Rectal smooth muscle tissue (tissue), 1 donor: Measurements from ENCODE around the gene PUS7L.
A peak's percentile ranks its signal among the peaks of the same experiment; 100 is the strongest.

Experiments
- H3K27ac ChIP-seq: one replicate; pipeline ENCODE4 v1.7.0; 2013; ENCODE audit warnings: low read depth, low read length, inconsistent platforms
- H3K27me3 ChIP-seq: one replicate; pipeline ENCODE4 v1.7.0; 2013; ENCODE audit warnings: low read length; ENCODE audit not compliant: control insufficient read depth, insufficient read depth
- H3K36me3 ChIP-seq: one replicate; pipeline ENCODE4 v1.7.0; 2013; ENCODE audit warnings: low read length; ENCODE audit not compliant: control insufficient read depth, insufficient read depth
- H3K4me1 ChIP-seq: one replicate; pipeline ENCODE4 v1.7.0; 2013; ENCODE audit warnings: low read length; ENCODE audit not compliant: control insufficient read depth, insufficient read depth
- H3K4me3 ChIP-seq: one replicate; pipeline ENCODE4 v1.7.0; 2013; ENCODE audit warnings: low read length
- H3K9ac ChIP-seq: one replicate; pipeline ENCODE4 v1.7.0; 2013; ENCODE audit warnings: low read length

The PUS7L gene, protein sequence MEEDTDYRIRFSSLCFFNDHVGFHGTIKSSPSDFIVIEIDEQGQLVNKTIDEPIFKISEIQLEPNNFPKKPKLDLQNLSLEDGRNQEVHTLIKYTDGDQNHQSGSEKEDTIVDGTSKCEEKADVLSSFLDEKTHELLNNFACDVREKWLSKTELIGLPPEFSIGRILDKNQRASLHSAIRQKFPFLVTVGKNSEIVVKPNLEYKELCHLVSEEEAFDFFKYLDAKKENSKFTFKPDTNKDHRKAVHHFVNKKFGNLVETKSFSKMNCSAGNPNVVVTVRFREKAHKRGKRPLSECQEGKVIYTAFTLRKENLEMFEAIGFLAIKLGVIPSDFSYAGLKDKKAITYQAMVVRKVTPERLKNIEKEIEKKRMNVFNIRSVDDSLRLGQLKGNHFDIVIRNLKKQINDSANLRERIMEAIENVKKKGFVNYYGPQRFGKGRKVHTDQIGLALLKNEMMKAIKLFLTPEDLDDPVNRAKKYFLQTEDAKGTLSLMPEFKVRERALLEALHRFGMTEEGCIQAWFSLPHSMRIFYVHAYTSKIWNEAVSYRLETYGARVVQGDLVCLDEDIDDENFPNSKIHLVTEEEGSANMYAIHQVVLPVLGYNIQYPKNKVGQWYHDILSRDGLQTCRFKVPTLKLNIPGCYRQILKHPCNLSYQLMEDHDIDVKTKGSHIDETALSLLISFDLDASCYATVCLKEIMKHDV

GRCh38 chr12:43758728-43759563 lies at the start of gene PUS7L, which contains the start of gene IRAK4:
Gene PUS7L (minus strand): TSS chr12:43758790. CDS start chr12:43755245, 3,545 bp downstream.
Gene IRAK4 (plus strand): TSS chr12:43758951. CDS start chr12:43768112, 9,161 bp downstream.
- Histone ChIP-seq H3K4me1 (peaks cover 13% of the 10 kb centered on the region), H3K27me3 (no peaks in the 10 kb centered on the region), H3K9ac (peak within 1 kb of the TSS; percentile 73)

GRCh38 chr12:43807386-43807785 lies 48.8 kb upstream of the PUS7L start:
- Histone ChIP-seq H3K27ac (no peak overlapping the region), H3K36me3 (no peaks in the 10 kb centered on the region), H3K4me1 (peaks cover 3% of the 10 kb centered on the region), H3K4me3 (no peak overlapping the region), H3K27me3 (no peaks in the 10 kb centered on the region), H3K9ac (no peak overlapping the region)

More at GRCh38 chr12:43758728-43759563, at the start of gene PUS7L, which contains the start of gene IRAK4:
- peak within 1 kb of the TSS; percentile 93 for H3K4me3 ChIP-seq
- H3K36me3 ChIP-seq, result no peaks in the 10 kb centered on the region
- H3K27ac ChIP-seq, result peak within 1 kb of the TSS; percentile 87

- Histone ChIP-seq H3K27ac (peak overlapping the region; percentile 99), H3K9ac (peak overlapping the region; percentile 60), H3K27me3 (no peaks in the 10 kb centered on the region), H3K4me3 (peak overlapping the region; percentile 74), H3K4me1 (peaks cover 3% of the 10 kb centered on the region), H3K36me3 (peaks cover 2% of the 10 kb centered on the region)
Observed at GRCh38 chr12:43806737-43807072, 48.1 kb upstream of the PUS7L start.

DNA sequence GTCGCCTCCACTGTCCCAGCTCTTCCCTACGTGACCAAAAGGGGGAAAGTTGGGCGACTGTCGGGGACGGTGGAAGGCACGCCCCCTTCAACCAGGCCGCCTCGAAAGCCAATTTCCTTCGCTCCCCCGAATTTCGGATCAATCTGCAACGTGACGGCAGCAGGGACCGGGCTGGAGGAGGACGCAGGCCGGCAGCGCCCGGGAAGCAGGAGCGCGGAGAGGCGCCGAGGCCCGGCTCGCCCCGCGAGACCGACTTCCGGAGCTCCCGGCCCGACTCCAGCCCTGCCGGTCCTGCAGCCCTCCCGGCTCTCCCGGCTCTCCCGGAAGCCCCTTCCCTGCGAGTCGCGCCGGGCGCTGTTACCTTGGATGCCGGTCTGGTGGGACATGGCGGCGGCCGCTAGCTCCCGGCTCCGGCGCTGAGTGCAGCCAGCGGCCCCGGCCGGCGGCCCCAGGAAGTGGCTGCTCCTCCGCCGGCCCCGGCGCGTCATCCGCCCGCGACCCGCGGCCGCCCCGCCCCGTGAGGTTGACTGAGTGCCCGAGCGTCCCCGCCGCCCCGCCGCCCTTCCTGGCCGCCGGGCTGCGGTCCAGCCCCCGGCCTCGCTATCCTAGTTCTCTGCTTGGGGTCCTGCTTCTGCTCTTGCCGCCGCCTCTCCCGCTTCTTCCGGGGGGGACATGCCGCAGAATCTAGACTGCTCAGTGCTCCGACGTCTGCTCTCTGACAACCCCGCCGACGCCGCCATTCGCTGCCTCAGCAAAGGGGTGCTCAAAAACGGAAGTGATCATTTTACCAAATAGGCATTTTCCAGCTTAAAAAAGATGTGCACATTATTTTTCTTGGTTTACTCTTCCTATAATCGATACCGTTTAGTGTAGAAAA lies 47.5 kb upstream of the PUS7L start, which contains the start of gene TWF1:
Gene TWF1 (minus strand): TSS at position 458 of the 877 bp plus-strand sequence. CDS start 72 bp downstream, at position 386.
- Histone ChIP-seq H3K9ac (peak within 1 kb of the TSS; percentile 79), H3K27me3 (no peaks in the 10 kb centered on the region), H3K4me3 (peak within 1 kb of the TSS; percentile 83), H3K36me3 (peaks cover 2% of the 10 kb centered on the region), H3K4me1 (peaks cover 3% of the 10 kb centered on the region), H3K27ac (peak within 1 kb of the TSS; percentile 99)

- H3K9ac ChIP-seq, result peak overlapping the region; percentile 79
- peaks cover 3% of the 10 kb centered on the region for H3K4me1 ChIP-seq
- peak overlapping the region; percentile 83 for H3K4me3 ChIP-seq
- no peaks in the 10 kb centered on the region for H3K27me3 ChIP-seq
- H3K36me3 ChIP-seq, result peaks cover 2% of the 10 kb centered on the region
- peak overlapping the region; percentile 99 for H3K27ac ChIP-seq
Observed at GRCh38 chr12:43805149-43805859, 46.7 kb upstream of the PUS7L start.

GRCh38 chr12:43797561-43798217 lies 39.1 kb upstream of the PUS7L start:
- Histone ChIP-seq H3K9ac (no peak overlapping the region), H3K4me1 (no peaks in the 10 kb centered on the region), H3K36me3 (peaks cover 7% of the 10 kb centered on the region), H3K27me3 (no peaks in the 10 kb centered on the region), H3K27ac (no peak overlapping the region), H3K4me3 (no peak overlapping the region)

GRCh38 chr12:43795716-43796280 lies 37.2 kb upstream of the PUS7L start:
- H3K27me3 ChIP-seq, result no peaks in the 10 kb centered on the region
- H3K36me3 ChIP-seq, result peaks cover 6% of the 10 kb centered on the region
- H3K4me3 ChIP-seq, result no peak overlapping the region
- H3K27ac ChIP-seq, result no peak overlapping the region
- H3K9ac ChIP-seq, result no peak overlapping the region
- no peaks in the 10 kb centered on the region for H3K4me1 ChIP-seq

- Histone ChIP-seq H3K27ac (no peak overlapping the region), H3K36me3 (peaks cover 7% of the 10 kb centered on the region), H3K9ac (no peak overlapping the region), H3K27me3 (no peaks in the 10 kb centered on the region), H3K4me3 (no peak overlapping the region), H3K4me1 (no peaks in the 10 kb centered on the region)
Observed at GRCh38 chr12:43789941-43790340, 31.4 kb upstream of the PUS7L start.

DNA sequence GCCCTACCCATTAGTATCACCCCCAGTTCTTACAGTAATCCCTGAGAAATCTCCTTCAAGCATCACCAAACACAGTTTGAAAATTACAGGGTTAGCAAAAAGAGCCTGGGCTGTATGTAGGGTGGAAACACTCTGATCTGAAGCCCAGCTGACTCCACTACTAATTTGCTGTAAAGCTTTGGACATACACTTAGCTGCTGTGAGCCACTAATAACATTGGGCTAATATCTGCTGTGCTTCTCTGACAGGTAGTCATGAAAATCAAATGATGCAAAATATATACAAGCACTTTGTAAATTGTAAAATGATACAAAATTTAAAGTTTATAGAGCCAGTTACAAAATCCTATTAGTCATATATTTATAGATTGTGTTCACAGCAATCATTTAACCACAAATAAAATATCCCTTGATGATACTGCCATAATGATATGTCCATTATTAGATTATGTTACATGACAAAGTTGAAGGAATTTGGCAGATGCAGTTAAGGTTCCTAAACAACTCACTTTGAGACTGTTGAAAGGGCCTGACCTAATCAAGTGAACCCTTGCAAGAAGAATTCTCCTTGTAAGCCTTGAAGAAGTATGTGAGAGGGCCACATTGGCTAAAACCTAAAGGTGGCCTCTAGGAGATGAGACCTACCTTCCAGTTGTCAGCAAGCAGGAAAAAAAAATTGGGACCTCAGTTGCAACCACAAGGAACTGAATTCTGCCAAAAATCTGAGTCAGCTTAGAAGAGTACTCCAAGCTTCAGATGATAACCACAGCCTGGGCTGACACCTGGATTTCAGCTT lies 28.5 kb upstream of the PUS7L start:
- peaks cover 15% of the 10 kb centered on the region for H3K36me3 ChIP-seq

GRCh38 chr12:43776498-43776897 lies 17.9 kb upstream of the PUS7L start:
- Histone ChIP-seq H3K36me3 (peaks cover 11% of the 10 kb centered on the region), H3K27me3 (no peaks in the 10 kb centered on the region), H3K4me1 (no peaks in the 10 kb centered on the region), H3K27ac (no peak overlapping the region), H3K4me3 (no peak overlapping the region), H3K9ac (no peak overlapping the region)

More for the DNA sequence above, 28.5 kb upstream of the PUS7L start:
- no peak overlapping the region for H3K27ac ChIP-seq
- H3K4me1 ChIP-seq, result no peaks in the 10 kb centered on the region
- H3K27me3 ChIP-seq, result no peaks in the 10 kb centered on the region
- no peak overlapping the region for H3K4me3 ChIP-seq
- H3K9ac ChIP-seq, result no peak overlapping the region
